ENCODE results near the gene INSC.

GRCh38 chr11:15159085-15159484, 44.4 kb downstream of the INSC start:
- TF ChIP-seq POLR2A (IDR thresholded peaks at IDR 0.05; ENCODE audit: low read depth, low read length) (no peak), CTCF (conservative IDR thresholded peaks at IDR 0.05; ENCODE audit: low read depth, low read length) (peak; percentile 58), RAD21 (IDR thresholded peaks at IDR 0.05; ENCODE audit: low read length) (peak; percentile 71), CEBPB (IDR thresholded peaks at IDR 0.05; ENCODE audit: low read depth, low read length) (no peak), NFE2L2 (IDR thresholded peaks at IDR 0.05; ENCODE audit: low read depth, low read length) (no peak), CHD1 (IDR thresholded peaks at IDR 0.05; ENCODE audit: low read depth, low read length) (no peak), MAFK (IDR thresholded peaks at IDR 0.05; ENCODE audit: low read depth, low read length) (no peak), MAZ (IDR thresholded peaks at IDR 0.05; ENCODE audit: borderline replicate concordance, low read depth, low read length) (no peak), ELK1 (IDR thresholded peaks at IDR 0.05; ENCODE audit: borderline replicate concordance, low read depth, low read length) (no peak), MXI1 (IDR thresholded peaks at IDR 0.05; ENCODE audit: borderline replicate concordance, low read depth, low read length) (no peak), BHLHE40 (IDR thresholded peaks at IDR 0.05; ENCODE audit: low read depth, low read length) (no peak), SMC3 (IDR thresholded peaks at IDR 0.05; ENCODE audit: low read depth, low read length) (peak; percentile 63), RCOR1 (IDR thresholded peaks at IDR 0.05; ENCODE audit: insufficient replicate concordance, low read length) (no peak)
- TF ChIP-seq, protein P1, sequence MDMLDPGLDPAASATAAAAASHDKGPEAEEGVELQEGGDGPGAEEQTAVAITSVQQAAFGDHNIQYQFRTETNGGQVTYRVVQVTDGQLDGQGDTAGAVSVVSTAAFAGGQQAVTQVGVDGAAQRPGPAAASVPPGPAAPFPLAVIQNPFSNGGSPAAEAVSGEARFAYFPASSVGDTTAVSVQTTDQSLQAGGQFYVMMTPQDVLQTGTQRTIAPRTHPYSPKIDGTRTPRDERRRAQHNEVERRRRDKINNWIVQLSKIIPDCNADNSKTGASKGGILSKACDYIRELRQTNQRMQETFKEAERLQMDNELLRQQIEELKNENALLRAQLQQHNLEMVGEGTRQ (IDR thresholded peaks at IDR 0.05; ENCODE audit: low read depth, low read length): no peak
